Measurements from ENCODE around the gene REG1A.

Gene REG1A

GRCh38 chr2:79124907-79125720 is 4.8 kb downstream of the REG1A start:
- H4K20me1 ChIP-seq (ENCODE audit: insufficient read depth, low read length), result no peaks in the 10 kb centered on the region
- H3K27me3 ChIP-seq (ENCODE audit: insufficient read depth, low read length), result no peaks in the 10 kb centered on the region
- no peaks in the 10 kb centered on the region for H3K79me2 ChIP-seq (ENCODE audit: insufficient read depth, low read length)
- H3K4me1 ChIP-seq (ENCODE audit: insufficient read depth, low read length, severe bottlenecking), result no peaks in the 10 kb centered on the region
- H3K9me3 ChIP-seq (ENCODE audit: low read length), result no peaks in the 10 kb centered on the region
- H3K9me2 ChIP-seq (ENCODE audit: low read depth, low read length), result no peaks in the 10 kb centered on the region
- H3K9ac ChIP-seq (ENCODE audit: low read length), result no peak overlapping the region
- H3K4me3 ChIP-seq (ENCODE audit: low read depth, low read length, poor library complexity, severe bottlenecking), result no peak overlapping the region
- TF ChIP-seq EZH2 (IDR thresholded peaks at IDR 0.05; ENCODE audit: borderline replicate concordance, low read length) (no peak), CTCF (IDR thresholded peaks at IDR 0.05; ENCODE audit: low read length) (no peak)
- no peak overlapping the region for H3K27ac ChIP-seq (ENCODE audit: low read depth, low read length, poor library complexity, severe bottlenecking)
- H2AFZ ChIP-seq (ENCODE audit: low read length), result no peak overlapping the region
- H3K4me2 ChIP-seq (ENCODE audit: low read length), result no peak overlapping the region
- no peaks in the 10 kb centered on the region for H3K36me3 ChIP-seq (ENCODE audit: insufficient read depth, low read length)
- H3F3A ChIP-seq (ENCODE audit: insufficient read depth, low read length), result no peaks in the 10 kb centered on the region

DNA sequence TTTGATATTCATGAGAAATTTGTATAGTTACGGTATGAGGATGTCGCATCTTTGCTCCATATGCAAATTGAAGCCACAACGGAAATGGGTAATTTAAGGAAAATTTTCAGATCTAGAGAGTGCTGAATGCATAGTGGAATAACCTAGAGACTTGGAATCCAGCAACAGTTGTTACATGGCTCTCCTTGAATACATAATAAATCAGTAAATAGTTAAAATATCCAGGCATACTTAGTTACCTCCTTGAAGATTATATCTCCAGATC is 5.4 kb downstream of the REG1A start:
- Histone ChIP-seq H4K20me1 (ENCODE audit: insufficient read depth, low read length) (no peaks in the 10 kb centered on the region), H2AFZ (ENCODE audit: low read length) (no peak overlapping the region), H3K4me1 (ENCODE audit: insufficient read depth, low read length, severe bottlenecking) (no peaks in the 10 kb centered on the region), H3F3A (ENCODE audit: insufficient read depth, low read length) (no peaks in the 10 kb centered on the region), H3K4me3 (ENCODE audit: low read depth, low read length, poor library complexity, severe bottlenecking) (no peak overlapping the region), H3K9me3 (ENCODE audit: low read length) (no peaks in the 10 kb centered on the region), H3K9me2 (ENCODE audit: low read depth, low read length) (no peaks in the 10 kb centered on the region), H3K79me2 (ENCODE audit: insufficient read depth, low read length) (no peaks in the 10 kb centered on the region), H3K4me2 (ENCODE audit: low read length) (no peak overlapping the region), H3K27ac (ENCODE audit: low read depth, low read length, poor library complexity, severe bottlenecking) (no peak overlapping the region), H3K9ac (ENCODE audit: low read length) (no peak overlapping the region), H3K36me3 (ENCODE audit: insufficient read depth, low read length) (no peaks in the 10 kb centered on the region), H3K27me3 (ENCODE audit: insufficient read depth, low read length) (no peaks in the 10 kb centered on the region)
- TF ChIP-seq CTCF (IDR thresholded peaks at IDR 0.05; ENCODE audit: low read length) (no peak), EZH2 (IDR thresholded peaks at IDR 0.05; ENCODE audit: borderline replicate concordance, low read length) (no peak)

DNA sequence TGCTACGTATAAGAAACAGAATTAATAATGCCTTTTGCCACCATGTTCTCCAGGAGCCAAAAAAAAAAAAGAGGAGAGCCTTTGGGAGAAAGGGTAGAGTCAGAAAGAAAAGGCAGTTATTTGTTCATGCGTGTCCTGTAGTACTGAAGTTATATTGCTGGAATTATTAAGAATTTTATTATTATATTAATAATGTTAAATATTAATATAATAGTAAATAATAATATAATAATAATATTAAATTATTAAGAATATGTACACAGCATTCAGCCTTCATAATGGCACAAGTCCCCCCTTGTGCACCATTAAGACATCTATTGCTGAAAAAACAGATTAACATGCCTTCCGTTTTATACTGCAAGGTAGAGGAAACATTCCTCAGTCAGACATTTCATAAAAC is 8.1 kb downstream of the REG1A start:
- Histone ChIP-seq H3K4me3 (ENCODE audit: low read depth, low read length, poor library complexity, severe bottlenecking) (no peak overlapping the region), H3K36me3 (ENCODE audit: insufficient read depth, low read length) (no peaks in the 10 kb centered on the region), H3K79me2 (ENCODE audit: insufficient read depth, low read length) (no peaks in the 10 kb centered on the region), H3F3A (ENCODE audit: insufficient read depth, low read length) (no peaks in the 10 kb centered on the region), H4K20me1 (ENCODE audit: insufficient read depth, low read length) (no peaks in the 10 kb centered on the region), H2AFZ (ENCODE audit: low read length) (no peak overlapping the region), H3K9me3 (ENCODE audit: low read length) (no peaks in the 10 kb centered on the region), H3K27ac (ENCODE audit: low read depth, low read length, poor library complexity, severe bottlenecking) (no peak overlapping the region), H3K9me2 (ENCODE audit: low read depth, low read length) (no peaks in the 10 kb centered on the region), H3K4me1 (ENCODE audit: insufficient read depth, low read length, severe bottlenecking) (no peaks in the 10 kb centered on the region), H3K9ac (ENCODE audit: low read length) (no peak overlapping the region), H3K27me3 (ENCODE audit: insufficient read depth, low read length) (no peaks in the 10 kb centered on the region), H3K4me2 (ENCODE audit: low read length) (no peak overlapping the region)
- TF ChIP-seq EZH2 (IDR thresholded peaks at IDR 0.05; ENCODE audit: borderline replicate concordance, low read length), result no peak
- no peak for TF ChIP-seq CTCF (IDR thresholded peaks at IDR 0.05; ENCODE audit: low read length)
